Bronchial epithelial cell (primary cell): ENCODE data around the gene BPIFB3. TPM values are rescaled to one million over a fixed set of nuclear protein-coding genes. Genes with fewer than 3 reads are reported as not detected.

Experiments
- DNase-seq: peaks from one replicate; pipeline ENCODE4 v3.0.0-alpha.2; 2010; ENCODE audit warnings: low read depth
- FAIRE-seq: peaks from 2 replicates; lab custom pipeline; 2011; peaks lifted over from hg19 to GRCh38; lab: Jason Lieb, UNC
- H3K27me3 ChIP-seq: 2 replicates; pipeline ENCODE4 v1.5.1; 2011; ENCODE audit warnings: low read length; ENCODE audit not compliant: control insufficient read depth, insufficient read depth
- H3K36me3 ChIP-seq: 2 replicates; pipeline ENCODE4 v1.5.1; 2011; ENCODE audit warnings: low read length; ENCODE audit not compliant: control insufficient read depth, insufficient read depth
- H3K4me3 ChIP-seq: 2 replicates; pipeline ENCODE4 v1.5.1; 2011; ENCODE audit warnings: mild to moderate bottlenecking, low read depth, low read length, control low read depth
- CTCF ChIP-seq: IDR thresholded peaks from 2 replicates; pipeline ENCODE4 v1.5.1; 2011; ENCODE audit warnings: mild to moderate bottlenecking, moderate library complexity, low read length, control low read depth, inconsistent platforms; ENCODE audit not compliant: insufficient read depth, severe bottlenecking
- total RNA-seq: library from RNA; depleted of rRNA; stranded (reverse); fragments of >200 nt; gene quantifications from 2 replicates; pipeline ENCODE4 v1.2.1, GENCODE V29; 2014

BPIFB3 gene
- total RNA-seq, 1 donor from 2014 or later, result not detected

- H3K27me3 ChIP-seq, result no peaks in the 10 kb centered on the region
- FAIRE-seq, result no peak
- no peak for TF ChIP-seq CTCF
These were observed 33.2 kb upstream of the BPIFB3 start for GRCh38 chr20:33020278-33021161.

GRCh38 chr20:33021879-33022278, 31.8 kb upstream of the BPIFB3 start:
- Histone ChIP-seq H3K27me3 (no peaks in the 10 kb centered on the region), H3K36me3 (no peaks in the 10 kb centered on the region), H3K4me3 (no peak overlapping the region)
- DNase-seq (no peak), FAIRE-seq (no peak)
- no peak for TF ChIP-seq CTCF

More at GRCh38 chr20:33020278-33021161, 33.2 kb upstream of the BPIFB3 start:
- DNase-seq, result no peak
- no peaks in the 10 kb centered on the region for H3K36me3 ChIP-seq
- no peak overlapping the region for H3K4me3 ChIP-seq

- DNase-seq, result no peak
- no peak for TF ChIP-seq CTCF
- no peak for FAIRE-seq
- no peaks in the 10 kb centered on the region for H3K36me3 ChIP-seq
- H3K27me3 ChIP-seq, result no peaks in the 10 kb centered on the region
- no peak overlapping the region for H3K4me3 ChIP-seq
These were observed 31.4 kb upstream of the BPIFB3 start for GRCh38 chr20:33022289-33022688.

- TF ChIP-seq CTCF, result no peak
- FAIRE-seq (no peak), DNase-seq (no peak)
- Histone ChIP-seq H3K4me3 (no peak overlapping the region), H3K27me3 (no peaks in the 10 kb centered on the region), H3K36me3 (no peaks in the 10 kb centered on the region)
These were observed 30.8 kb upstream of the BPIFB3 start for GRCh38 chr20:33022694-33023438.

- FAIRE-seq (no peak), DNase-seq (no peak)
- no peaks in the 10 kb centered on the region for H3K27me3 ChIP-seq
- TF ChIP-seq CTCF, result no peak
- H3K4me3 ChIP-seq, result no peak overlapping the region
- no peaks in the 10 kb centered on the region for H3K36me3 ChIP-seq
These were observed 30.1 kb upstream of the BPIFB3 start for GRCh38 chr20:33023439-33024242.
